CD4-positive, alpha-beta T cell treated with Interleukin-4 for 1 hour (primary cell): Measurements from ENCODE around the gene ENPP7.
"Not testable (repeated sequence)": the region's sequence is repeated elsewhere in the genome, so short reads cannot be mapped to it uniquely, and the experiment has no call there.

Experiments used
- DNase-seq, 2 donors: peaks; one replicate each; pipeline ENCODE4 v3.0.0-alpha.2; 2020 to 2022

The ENPP7 gene

DNA sequence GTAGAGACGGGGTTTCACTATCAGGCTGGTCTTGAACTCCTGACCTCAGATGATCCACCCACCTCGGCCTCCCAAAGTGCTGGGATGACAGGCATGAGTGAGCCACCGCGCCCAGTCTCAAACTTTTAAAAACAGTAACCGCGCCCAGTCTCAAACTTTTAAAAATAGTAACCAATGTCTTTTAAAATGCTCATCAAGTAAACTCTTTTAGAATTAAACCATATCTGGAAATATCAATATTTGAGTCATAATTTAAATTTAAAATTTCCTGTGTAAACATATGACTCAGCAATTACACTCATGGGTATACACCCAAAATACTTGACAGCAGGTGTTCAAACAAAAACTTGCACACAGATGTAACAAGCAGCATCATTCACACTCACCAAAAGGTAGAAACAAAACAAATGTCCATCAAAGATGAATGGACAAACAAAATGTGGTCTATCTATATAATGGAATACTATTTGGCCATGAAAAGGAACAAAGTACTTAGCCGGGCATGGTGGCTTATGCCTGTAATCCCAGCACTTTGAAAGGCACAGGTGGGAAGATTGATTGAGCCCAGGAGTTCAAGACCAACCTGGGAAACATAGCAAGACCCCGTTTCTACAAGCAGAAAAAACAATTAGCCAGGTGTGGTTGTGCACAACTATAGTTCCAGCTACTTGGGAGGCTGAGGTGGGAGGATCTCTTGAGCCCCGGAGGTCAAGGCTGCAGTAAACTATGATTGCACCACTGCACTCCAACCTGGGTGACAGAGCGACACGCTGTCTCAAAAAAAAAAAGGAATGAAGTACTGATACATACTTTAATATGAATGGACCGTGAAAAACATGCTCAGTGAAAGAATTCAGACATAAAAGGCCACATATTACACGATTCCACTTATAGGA is 20.2 kb downstream of the ENPP7 start:
- no peak for DNase-seq

DNA sequence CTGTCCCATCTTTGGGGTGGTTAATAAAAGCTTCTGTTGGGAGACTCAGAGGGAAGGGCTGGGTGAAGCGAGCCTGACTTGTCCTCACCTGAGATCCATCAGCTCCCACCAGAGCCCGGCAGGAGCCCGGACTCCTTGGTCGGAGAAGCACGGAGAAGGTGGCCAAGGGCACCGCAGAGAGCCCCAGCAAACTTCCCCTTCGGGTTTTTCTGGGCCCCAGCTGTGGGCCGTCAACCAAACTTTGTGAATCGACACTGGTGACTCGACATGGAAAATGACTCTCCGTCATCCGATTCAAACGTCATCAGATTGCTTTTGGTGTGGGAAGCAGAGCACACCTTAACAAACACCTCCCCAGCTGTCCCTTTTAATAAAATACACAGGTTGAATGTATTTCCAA is 21.4 kb downstream of the ENPP7 start:
- no peak for DNase-seq

- DNase-seq, result no peak
These were observed 23.6 kb downstream of the ENPP7 start for GRCh38 chr17:79754370-79754769.

DNA sequence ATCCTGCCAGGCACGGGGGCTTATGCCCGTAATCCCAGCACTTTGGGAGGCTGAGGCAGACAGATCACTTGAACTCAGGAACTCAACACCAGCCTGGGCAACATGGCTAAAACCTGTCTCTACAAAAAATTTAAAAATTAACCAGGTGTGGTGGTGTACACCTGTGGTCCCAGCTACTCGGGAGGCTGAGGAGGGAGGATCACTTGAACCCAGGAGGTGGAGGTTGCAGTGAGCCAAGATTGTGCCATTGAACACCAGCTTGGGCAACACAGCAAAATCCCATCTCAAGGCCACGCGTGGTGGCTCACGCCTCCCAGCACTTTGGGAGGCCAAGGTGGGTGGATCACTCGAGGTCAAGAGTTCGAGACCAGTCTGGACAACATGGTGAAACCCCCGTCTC is 24.2 kb downstream of the ENPP7 start:
- not testable (repeated sequence) for DNase-seq

- DNase-seq, result no peak
These were observed 24.8 kb downstream of the ENPP7 start for GRCh38 chr17:79755591-79755990.

GRCh38 chr17:79757140-79757745 is 26.5 kb downstream of the ENPP7 start:
- no peak for DNase-seq

DNA sequence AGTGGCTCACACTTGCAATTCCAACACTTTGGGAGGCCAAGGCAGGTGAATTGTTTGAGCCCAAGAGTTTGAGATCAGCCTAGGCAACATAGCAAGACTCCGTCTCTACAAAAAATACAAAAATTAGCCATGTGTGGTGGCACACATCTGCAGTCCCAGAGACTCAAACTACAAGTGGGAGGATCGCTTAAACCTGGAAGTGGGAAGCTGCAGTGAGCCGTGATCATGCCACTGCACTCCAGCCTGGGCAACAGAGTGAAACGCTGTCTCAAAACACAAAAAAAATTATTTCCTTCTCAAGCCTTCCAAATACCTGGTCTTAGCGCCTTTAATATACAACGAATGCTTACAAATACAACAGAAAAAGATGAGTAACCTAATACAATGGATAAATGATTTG is 27.5 kb downstream of the ENPP7 start:
- no peak for DNase-seq

GRCh38 chr17:79760197-79760906 is 29.6 kb downstream of the ENPP7 start:
- no peak for DNase-seq

GRCh38 chr17:79761894-79762589 is 31.3 kb downstream of the ENPP7 start:
- no peak for DNase-seq

DNA sequence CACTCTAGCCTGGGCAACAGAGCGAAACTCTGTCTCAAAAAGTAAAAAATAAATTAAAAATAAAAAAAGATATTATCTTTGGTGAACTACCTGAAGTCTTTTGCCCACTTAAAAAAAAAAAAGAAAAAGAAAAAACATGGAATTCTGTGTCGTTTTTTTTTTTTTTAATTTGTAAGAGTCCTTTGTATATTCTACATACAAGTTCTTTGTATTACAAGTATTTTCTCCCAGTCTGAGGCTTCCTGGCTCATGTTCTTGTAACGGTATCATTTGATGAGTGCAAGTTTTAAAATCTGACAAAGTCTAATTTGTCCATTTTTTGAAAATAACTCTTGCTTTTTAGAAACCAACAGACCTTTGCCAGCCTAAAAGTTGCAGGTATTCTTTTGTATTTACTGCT is 35.0 kb downstream of the ENPP7 start:
- no peak for DNase-seq

DNA sequence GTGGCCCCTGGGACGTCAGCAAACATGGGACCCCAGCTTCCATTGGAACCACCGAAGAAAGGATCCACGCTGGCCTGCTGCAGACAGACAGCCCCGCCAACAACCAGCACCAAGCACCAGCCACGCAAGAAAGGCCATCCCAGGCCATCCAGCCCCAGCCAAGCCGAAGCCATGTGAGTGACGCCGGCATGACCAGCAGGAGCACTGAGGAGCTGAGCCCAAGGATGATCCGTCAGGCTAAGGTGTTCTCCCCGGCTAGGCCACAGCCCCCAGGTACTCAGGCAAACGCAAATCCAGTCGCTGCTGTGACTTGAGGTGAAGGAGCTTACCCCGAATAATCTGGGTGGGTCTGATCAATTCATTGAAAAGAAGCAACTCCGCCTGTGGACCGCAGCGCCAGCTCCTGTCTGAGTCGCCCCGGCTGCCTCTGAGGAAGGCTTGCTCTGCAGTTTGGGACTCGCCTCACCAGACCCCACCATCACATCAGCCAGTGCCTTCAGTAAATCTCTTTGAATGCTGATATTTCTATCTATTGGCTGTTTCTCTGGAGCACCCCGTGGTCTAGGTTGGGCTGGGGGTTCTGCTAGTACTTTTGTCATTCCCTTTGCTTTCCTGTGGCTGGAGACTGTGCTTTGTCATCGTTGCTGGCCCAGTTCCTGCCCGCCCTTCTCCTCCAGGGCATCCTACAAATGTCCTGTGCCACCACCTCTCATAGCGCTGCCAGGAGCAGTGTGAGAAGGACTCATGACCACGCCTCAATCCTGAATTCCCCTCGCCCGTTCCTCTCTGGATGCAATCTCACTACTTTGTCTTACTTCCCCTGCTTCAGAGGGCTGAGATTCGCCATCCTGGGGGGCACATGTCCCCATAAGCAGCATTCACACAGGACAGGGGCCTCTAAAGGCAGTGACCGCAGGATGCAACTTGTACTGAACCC is 39.1 kb downstream of the ENPP7 start:
- DNase-seq, result no peak

DNA sequence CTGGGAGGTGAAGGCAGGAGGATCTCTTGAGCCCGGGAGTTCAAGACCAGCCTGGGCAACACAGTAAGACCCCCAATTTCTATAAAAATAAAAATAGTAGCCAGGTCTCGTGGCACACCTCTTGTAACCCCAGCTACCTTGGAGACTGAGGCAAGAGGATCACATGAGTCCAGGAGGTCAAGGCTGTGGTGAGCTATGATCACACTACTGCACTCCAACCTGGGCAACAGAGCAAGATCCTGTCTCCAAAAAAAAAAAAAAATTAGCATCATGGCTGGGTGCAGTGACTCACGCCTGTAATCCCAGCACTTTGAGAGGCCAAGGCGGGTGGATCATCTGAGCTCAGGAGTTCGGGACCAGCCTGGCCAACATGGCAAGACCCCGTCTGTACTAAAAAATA is 40.5 kb downstream of the ENPP7 start:
- no peak for DNase-seq

GRCh38 chr17:79772726-79773125 is 42.0 kb downstream of the ENPP7 start:
- DNase-seq, result not testable (repeated sequence)

DNA sequence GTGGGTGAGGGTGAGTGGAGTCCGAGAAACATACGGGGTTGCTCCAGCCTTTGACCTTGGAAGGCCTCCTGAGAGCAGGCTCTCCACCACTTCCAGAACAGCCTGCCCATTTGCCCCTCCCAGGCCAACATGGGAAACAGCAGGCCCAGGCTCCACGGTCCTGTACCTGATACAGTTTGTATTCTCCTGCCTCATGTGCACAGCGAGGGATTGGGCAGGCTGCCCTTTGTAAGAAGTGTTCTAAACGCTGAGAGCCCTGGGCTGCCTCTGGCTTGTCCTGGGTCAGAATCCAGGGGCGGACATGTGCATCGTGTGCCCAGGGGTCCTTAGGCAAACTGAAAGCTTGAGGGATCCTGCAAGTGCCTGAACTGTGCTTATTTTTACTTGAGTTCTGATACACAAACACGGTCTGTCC is 43.8 kb downstream of the ENPP7 start:
- no peak for DNase-seq

GRCh38 chr17:79775632-79776031 is 44.9 kb downstream of the ENPP7 start:
- no peak for DNase-seq

DNA sequence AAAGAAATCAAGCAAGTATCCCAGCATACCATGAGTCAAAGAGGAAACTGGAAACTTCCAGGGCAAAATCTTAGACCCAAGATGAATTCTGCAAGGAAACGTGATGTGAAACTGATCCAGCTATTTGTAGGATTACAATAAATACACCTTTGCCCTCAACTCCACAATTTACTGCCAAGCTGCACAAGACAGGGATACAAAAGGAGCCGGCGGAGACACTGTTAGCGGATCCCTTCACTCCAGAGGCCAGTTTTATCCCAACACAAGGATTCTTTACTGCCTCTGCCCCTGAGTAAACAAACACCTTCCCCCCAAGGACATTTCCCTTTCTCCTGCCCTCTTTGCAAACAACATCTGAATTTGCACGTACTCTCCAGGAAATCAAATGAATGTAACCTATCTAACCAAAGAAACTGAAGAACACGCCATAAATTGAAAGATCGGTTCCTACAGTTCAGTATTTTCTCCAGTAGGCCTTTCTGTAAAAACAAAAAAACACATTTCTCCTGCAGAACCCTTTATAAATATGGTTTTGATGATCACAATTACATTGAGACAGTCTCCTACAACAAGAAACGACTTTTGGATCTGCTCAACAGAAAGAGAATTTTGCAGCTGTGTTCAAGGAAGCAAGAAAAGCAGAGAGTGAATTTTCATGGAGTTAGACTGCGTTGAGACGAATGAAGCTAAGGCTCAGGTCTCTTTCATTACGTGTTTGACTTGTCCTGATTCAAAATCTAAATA is 45.8 kb downstream of the ENPP7 start:
- no peak for DNase-seq

DNA sequence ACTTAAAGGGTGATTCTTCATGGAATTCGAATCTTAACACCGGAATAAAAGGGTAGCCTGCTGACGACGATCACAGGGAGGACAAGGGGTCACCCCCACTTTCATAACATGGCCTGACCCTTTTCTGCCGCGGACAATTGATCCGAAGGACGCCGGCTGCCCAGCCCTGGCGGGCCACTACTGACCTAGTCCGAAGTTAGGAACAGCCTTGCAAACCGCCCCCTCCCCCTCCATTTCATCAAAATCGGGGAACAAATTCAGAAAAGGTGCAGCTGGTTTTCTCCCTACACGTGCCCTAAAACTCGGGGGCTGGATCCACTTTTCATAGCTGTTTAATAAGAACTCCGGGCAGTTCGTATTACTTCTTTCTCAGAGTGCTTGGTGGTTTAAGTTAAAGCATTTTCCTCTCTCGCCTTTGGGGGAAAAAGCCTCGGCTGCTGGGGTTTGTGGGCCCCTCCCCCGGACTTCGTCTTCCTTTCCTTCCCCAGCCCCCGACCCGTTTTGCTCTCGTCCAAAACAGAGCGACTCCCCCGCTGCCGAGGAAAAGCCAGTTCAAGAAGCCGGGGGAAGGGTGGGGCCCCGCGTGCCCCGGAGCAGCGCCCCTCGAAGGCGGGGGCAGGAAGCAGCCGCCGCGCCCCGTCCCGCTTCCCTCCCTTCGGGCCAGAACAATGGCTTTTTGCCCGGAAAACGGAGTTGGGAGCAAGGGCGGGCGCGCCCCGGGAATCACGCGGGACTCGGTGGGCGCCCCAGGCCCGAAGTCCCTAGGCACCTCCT is 46.6 kb downstream of the ENPP7 start:
- peak in 1 of 2 donors; percentile 30 for DNase-seq

GRCh38 chr17:79777894-79778503 is 47.3 kb downstream of the ENPP7 start, which contains the start of gene CBX2:
Gene CBX2, plus strand, starts transcription at chr17:79778148. Its CDS starts 88 bp downstream, at chr17:79778236.
- peak; percentile 77 to 81 for DNase-seq

GRCh38 chr17:79778504-79779083 is 47.9 kb downstream of the ENPP7 start:
- DNase-seq, result no peak
